HG02678 (cell line): ENCODE measurements around the gene POLRMT.
"Not testable (repeated sequence)": the region's sequence is repeated elsewhere in the genome, so short reads cannot be mapped to it uniquely, and the experiment has no call there.

ENCODE experiments used
- ATAC-seq: cut with Tn5 transposase; IDR thresholded peaks from one replicate; pipeline ENCODE4 v1.9.1; 2021; ENCODE audit warnings: mild to moderate bottlenecking, moderate library complexity; ENCODE audit not compliant: unreplicated experiment

Gene POLRMT

DNA sequence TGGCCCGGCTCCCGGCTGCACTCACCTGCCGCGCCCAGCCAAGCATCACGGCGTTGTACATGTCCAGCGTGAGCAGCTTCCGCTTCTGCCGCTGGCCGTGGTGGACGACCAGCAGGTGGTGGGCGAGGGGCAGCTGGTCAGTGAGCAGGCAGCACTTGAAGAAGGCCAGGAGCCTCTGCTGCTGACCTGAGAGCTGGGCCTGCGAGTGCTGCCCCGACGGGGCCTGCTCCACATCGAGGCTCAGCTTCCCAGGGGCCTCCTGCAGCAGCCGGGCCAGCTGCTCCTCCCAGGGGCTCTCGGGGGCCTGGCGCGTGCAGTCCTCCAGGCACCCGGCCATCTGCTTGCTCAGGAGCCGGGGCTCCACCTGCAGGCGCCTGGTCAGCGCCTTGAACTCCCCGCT is 3.8 kb downstream of the POLRMT start:
- not testable (repeated sequence) for ATAC-seq

DNA sequence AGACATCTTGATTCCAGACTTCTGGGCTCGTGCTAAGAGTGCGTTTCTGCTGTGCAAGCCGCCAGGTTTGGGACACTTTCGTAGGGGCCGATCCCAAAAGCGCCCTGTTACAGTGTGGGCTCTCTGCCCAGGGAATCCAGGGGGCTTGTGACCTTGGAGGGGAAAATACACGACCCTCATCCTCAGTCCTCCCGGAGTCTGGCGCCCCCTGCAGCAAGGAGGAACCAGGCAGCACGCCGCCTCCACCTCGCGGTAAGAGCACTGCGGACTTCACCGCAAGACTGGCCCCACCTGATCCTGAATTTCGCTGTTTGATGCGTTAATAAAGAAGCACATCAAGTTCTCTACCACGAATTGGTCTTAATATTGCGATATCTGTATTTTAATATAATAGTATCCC is 5.2 kb downstream of the POLRMT start:
- ATAC-seq, result no peak

DNA sequence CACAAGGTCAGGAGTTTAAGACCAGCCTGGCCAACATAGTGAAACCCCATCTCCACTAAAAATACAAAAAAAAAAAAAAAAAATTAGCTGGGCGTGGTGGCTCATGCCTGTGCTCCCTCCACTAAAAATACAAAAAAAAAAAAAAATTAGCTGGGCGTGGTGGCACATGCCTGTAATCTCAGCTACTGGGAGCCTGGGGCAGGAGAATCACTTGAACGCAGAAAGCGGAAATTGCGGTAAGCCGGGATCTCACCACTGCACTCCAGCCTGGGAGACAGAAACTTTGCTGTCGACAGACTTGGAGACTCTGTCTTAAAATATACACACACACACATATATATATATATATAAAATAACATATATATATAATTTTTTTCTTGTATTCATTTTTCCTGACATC is 6.8 kb downstream of the POLRMT start:
- ATAC-seq, result not testable (repeated sequence)

DNA sequence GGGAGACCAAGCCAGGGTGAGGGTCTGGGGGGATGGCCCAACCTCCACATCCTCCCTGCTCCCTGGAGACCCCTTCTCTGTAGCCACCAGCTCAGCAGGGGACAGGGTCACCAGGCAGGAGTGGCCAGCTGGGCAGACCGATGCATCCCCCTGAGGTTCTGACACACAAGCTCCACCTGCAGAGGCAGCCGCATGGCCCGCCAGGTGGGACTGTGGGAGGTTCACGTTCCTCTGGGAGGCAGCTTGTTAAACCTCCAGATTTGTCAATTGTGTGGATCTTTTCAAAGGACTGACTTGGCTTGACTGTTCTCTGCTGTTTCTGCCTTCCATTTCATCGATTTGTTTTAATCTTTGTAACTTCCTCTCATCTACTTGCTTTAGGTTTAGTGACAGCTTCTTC is 8.1 kb downstream of the POLRMT start:
- no peak for ATAC-seq

DNA sequence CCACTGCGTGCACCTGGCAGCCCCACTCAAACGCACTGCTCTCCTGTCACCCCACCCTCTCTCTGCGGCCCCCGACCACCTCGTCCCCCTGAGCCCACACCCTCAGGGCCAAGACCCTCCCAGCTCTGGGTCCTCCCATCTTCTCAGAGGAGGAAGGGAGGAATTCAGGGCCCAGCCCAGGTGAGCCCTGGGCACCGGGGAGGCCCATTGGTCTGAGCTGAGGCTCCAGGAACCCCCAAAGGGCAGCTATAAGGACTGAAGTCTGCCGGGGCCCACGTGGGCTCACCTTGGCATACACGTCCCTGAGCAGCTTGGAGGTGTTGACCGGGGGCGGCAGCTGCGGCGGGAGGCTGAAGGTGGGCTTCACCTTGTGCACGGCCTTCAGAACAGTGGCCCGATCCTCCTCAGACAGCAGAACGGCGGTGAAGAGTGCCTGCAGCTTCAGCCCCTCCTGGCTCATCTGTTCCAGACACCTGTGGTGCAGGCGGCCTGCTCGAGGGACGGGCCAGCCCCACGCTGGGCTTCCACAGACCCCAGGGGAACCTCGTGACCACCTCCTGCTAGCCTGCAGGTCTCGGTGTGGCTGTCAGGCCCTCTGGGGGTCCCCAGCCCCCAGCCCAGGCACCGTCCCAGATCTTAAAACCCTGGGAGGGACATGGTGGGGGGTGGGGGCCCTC is 8.8 kb downstream of the POLRMT start:
- no peak for ATAC-seq

DNA sequence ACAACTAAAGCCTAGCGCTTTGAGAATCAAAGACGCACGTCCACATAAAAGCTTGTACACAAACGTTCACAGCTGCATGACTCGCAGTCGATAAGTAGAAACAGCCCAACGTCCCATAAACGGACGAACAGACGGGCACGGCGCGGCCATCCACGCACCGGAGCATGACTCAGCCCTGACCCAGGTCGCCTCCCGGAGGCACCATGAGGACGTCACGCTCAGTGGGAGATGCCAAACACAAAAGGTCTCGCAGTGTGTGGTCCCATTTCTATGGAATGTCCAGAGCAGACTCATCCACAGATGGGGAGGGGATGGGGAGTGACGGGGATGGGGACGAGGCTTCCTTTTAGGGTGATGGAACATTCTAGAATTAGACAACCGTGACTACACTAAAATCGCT is 9.4 kb downstream of the POLRMT start:
- no peak for ATAC-seq

DNA sequence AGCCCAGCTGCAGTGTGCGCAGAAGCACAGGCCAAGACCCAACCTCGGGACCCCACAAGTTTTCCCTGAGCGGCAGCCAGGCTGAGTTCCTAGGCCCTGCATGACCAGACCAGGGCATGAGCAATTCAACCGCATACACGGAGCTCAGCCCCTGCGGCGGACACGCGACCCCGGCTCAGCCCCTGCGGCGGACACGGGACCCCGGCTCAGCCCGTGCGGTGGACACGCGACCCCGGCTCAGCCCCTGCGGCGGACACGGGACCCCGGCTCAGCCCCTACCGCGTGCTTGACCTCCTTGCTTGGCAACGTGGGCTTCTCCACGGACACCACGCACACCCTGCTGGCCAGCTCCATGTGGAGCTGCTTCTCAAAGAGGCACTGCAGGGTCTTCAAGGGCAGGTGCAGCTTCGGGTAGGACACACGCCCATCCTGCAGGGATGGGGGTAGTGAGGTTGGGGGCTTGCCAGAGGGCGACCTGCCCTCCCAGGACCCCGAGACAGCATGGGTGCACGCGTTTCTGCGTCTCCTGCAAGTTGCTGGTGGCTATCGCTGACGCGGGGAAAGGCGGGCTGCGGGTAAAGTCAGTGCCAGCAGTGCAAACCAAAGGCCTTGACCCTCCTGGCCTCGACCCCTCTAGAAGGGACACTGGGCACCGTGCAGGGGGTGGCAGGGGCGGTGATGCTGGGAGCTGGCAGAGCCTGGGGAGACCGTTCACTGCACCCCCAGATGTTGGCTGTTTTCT is 10.0 kb downstream of the POLRMT start:
- ATAC-seq, result no peak

DNA sequence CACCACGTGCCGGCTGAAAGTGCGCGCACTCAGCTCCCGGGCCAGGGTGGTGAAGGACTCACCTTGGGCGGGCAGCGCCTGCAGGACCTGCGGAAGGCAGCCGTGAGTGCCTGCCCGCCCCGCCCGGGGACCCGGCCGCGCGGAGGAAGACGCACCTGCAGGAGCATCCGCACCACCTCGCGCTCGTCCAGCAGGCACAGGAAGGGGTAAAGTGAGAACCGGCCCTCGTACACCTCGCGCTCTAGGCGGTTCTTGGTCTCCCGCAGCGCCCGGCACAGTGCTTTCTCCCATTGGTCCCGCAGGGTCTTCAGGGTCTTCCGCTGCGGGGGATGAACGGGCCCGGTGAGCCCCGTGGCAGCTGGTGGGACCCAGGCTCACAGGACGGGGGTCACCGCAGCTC is 10.7 kb downstream of the POLRMT start:
- ATAC-seq, result no peak

DNA sequence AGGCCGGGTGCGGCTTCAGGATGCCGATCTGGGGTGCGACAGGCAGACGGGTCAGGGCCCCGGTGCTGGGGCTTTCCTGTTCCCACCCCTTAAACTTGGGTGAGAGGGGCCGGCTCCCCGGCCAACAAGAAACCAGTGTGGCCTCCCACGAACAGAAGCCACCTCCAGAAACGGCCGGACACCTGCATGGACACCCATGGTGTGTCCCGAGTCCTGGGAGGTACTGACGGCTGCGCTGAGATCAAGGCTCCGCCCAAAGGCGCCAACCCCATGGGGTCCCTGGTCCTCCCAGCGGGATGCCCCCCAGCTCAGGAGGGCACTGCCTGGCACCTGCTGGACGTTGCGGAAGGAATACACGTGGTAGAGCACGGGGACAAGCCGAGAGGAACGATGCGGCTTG is 11.5 kb downstream of the POLRMT start:
- no peak for ATAC-seq

DNA sequence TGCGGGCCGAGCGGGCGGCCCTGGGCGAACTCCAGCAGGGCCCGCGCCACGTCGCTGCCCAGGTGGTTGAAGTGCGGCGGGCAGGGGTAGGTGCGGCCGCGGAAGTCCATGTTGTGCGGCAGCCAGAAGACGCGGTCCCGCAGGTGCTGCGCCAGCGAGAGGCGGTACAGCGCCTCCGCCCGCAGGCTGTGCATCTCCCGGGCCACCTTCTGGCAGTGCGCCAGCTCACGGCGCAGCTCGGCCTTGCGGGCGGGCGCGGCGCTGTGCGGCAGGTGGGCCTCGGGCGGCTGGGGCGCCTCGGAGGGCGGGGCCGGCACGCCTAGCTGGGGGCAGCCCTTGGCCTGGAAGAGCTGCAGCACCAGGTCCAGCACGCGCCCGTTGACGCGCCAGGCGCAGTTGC is 12.1 kb downstream of the POLRMT start:
- not testable (repeated sequence) for ATAC-seq

DNA sequence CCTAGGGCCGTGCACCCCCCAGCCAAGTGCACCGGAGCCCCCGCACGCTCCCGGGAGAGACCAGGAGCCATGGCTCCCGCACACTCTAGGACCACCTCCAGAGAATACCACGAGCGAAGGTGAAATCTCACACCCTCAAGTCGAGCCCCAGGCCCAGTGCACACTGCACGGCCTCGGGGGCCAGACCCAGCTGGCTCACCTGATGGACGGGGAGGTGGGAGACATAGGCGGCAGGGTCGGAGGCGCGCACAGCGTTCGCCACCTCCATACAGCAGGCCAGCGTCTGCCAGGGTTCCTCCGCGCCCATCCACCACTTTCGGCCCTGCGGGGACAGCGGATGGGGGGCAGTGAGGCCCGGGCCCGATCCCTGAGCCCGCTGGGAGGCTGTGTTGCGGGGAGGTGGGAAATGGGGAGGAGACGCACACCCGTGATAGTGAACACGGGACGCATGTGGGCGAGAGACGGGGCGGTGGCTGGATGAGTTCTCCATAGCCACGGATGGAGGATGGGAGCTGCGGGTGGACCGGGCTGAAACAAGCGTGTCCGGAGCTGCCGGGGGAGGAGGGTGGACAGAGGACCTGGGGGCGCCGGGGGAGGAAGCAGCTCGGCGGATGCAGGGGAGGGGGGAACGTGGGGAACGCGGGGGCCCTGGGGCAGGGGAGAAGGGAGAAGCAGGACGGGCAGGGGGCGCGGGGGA is 13.0 kb downstream of the POLRMT start:
- ATAC-seq, result no peak

DNA sequence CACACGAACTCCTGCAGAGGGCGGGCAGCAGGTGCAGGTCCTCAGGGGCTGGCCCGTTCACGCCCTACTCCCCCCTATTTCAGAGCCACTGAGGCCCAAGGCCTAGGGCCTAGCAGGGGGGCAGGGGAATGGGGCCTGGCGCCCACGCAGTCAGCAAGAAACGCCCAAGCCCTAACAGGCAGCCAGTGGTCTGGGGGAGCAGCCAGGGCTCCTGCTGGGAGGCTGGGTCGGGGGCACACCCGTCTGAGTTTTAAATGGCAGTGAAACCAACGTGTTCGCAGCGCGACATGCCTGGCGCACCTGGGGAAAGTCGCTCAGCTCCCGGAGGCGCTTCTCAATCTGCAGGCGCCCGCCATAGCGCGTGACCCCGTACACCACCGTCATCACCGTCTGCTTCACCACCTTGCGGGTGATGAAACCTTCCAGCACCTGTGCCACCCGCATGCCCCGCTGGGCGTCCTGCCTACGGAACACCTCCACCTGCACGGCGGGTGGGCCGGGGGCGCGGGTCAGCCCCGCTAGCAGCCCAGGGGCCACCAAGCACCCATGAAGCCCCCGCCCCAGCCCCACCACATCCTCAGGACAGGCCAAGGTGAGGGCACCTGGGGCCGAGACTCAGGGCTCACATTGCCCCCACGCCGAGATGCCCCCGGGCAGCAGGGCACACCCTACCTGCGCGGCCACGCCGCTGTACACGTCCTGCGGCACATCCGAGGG is 13.9 kb downstream of the POLRMT start:
- ATAC-seq, result no peak

DNA sequence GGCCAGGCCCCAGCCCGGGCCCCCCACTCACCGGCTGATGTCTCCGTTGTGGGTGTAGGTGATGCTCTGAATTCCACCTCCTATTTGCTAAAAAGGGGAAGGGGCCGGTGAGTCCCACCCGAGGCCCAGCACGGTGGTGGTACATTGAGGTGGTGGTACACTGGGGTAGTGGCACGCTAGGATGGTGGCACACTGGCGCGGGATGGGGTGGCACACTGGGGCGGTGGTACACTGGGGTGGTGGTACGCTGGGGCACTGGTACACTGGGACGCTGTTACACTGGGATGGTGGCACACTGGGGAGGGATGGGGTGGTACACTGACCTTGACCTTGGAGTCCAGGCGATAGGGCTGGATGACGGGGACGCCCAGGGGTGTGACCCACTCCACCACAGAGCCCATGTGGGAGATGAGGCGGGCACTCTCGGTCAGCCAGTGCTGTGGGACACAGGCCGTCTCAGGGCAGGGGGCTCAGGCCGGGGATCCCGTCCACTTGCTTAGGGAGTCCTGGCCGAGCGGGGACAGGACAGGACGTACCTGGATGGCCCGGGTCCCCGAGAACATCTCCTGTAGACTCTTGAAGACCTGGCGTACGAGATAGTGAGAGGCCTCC is 14.6 kb downstream of the POLRMT start:
- ATAC-seq, result no peak

DNA sequence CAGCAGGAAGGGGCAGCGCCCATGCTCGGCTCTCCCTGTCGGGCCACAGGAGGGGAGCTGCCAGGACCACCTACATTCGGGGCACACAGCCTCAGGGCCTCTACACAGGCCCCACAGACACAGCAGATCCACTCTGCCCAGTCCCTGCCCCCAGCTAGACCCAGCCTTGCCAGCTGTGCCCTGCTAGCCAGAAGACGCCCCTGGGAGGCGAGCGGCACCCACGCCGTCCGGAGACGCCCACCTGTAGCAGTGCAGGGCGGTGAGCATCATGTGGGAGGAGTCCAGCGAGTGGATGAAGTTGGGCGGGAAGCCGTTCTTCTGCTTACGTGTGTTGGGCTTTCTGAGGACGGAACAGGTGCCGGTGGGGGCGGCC is 15.1 kb downstream of the POLRMT start:
- no peak for ATAC-seq

DNA sequence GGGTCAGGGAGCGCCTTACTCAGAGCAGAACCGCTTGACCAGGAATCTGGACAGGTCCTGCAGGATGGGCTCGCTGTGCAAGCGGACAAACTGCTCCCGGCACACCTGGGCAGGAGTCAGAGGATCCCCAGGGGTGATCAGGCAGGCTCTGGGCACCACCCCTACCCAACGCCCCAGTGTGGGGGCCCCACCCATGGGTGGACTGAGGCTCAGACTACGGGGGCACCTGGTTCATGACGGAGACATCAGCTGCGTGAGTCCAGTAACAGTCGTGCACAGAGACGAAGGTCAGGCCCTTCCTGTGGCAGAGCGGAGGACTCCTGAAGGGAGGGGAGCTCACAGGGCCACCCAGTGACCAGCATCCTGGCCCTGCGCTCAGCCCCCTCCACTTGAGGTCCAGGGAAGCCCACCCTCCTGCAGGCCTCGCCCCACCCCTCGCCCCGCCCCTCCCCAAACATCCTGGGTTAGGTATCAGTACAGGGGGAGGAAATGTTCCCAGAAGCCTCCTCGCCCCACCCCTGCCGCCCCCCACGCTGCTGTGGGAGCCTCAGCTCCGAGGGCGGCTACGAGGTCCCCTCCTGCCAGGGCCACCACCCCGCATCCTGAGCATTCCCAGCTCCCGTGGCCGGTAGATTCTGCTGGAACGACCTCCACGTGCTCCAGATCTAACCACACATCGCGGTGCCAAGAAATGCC is 15.6 kb downstream of the POLRMT start:
- ATAC-seq, result no peak

DNA sequence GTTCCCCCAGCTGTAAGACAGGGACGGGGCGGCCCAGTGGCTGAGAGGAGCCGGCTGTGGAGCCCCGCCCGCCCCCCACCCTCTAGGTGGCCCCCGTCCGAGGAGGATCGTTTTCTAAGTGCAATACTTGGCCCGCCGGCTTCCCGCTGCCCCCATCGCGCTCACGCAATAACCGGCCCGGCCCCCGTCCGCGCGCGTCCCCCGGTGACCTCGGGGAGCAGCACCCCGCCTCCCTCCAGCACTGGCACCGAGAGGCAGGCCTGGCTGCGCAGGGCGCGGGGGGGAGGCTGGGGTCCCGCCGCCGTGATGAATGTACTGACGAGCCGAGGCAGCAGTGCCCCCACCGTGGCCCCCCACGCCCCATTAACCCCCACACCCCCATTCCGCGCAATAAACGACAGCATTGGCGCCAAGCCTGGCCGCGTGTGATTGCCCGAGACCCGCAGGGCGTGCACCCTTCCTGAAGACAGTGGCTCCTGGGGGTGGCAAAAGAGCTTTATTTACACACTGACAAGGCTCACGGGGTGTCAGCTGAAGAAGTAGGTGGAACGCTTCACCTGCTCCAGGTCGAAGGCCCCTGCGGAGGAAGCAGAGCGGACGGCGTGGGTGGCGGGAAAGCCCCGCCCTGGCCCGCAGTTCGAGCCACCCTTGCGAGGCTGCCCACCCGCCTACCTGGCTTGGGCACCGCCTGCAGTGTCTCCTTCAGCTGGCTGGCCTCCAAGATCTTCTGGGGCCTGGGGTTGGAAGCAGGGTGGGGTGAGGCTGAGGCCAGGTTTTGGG is 16.4 kb downstream of the POLRMT start:
- no peak for ATAC-seq

DNA sequence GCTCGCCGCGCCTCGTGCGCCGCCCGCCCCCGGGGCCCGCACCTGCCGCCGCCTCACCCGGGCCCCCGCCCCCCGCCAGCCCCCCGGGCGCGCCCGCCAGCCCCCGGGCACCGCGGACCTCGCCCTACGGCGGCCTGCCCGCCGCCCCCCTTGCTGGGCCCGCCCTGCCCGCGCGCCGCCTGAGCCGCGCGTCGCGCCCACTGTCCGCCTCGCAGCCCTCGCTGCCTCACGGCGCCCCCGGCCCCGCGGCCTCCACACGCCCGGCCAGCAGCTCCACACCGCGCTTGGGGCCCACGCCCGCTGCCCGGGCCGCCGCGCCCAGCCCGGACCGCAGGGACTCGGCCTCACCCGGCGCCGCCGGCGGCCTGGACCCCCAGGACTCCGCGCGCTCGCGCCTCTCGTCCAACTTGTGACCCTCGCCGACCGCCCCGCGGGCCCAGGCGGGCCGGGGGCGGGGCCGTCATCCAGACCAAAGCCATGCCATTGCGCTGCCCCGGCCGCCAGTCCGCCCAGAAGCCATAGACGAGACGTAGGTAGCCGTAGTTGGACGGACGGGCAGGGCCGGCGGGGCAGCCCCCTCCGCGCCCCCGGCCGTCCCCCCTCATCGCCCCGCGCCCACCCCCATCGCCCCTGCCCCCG is 17.2 kb downstream of the POLRMT start:
- no peak for ATAC-seq

DNA sequence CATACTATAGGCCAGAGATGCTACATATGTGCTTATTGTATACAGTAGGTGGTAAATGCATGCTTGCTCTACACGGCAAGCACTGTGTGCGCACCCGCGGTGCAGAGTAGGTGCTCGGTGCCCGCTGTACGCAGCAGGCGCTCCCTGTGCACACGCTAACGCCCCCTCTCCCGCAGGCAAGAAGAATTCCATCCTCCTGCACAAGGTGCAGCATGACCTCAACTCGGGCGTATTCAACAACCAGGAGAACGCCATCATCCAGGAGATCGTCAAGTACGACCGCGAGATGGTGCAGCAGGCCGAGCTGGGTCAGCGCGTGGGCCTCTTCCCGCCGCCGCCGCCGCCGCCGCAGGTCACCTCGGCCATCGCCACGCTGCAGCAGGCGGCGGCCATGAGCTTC is 17.7 kb downstream of the POLRMT start:
- ATAC-seq, result no peak
